OCI-LY3 (cell line): ENCODE results near the gene MUC5B.
"Not testable (repeated sequence)": the region's sequence is repeated elsewhere in the genome, so short reads cannot be mapped to it uniquely, and the experiment has no call there.

ENCODE experiments used
- H2AFZ ChIP-seq: fragments of 200-600, 300-600 bp; shearing (Covaris generic); 2 replicates; pipeline ENCODE4 v1.6.0; 2014; ENCODE audit warnings: antibody characterized with exemption, low read depth, low read length
- H3K27ac ChIP-seq: fragments of 200-600, 300-600 bp; sonication (generic); 2 replicates; pipeline ENCODE4 v1.5.1; 2014; ENCODE audit warnings: mild to moderate bottlenecking, low read length, moderate library complexity, mixed read lengths
- H3K27me3 ChIP-seq: fragments of 200-600, 300-600 bp; sonication (generic); 2 replicates; pipeline ENCODE4 v1.6.1; 2014; ENCODE audit warnings: low read depth, low read length, mixed read lengths
- H3K36me3 ChIP-seq: fragments of 200-600, 300-600 bp; sonication (generic); replicated peaks from 2 replicates; pipeline ENCODE3; 2014; ENCODE audit warnings: low read depth, low read length, mixed read lengths
- H3K4me1 ChIP-seq: fragments of 300-600, 200-600 bp; sonication (generic); 2 replicates; pipeline ENCODE4 v1.6.1; 2014; ENCODE audit warnings: low read length, mixed read lengths
- H3K4me2 ChIP-seq: fragments of 200-600, 300-600 bp; sonication (generic); 2 replicates; pipeline ENCODE4 v1.6.1; 2014; ENCODE audit warnings: low read length, mixed read lengths
- H3K4me3 ChIP-seq: fragments of 300-600, 200-600 bp; sonication (generic); 2 replicates; pipeline ENCODE4 v1.5.1; 2014; ENCODE audit warnings: antibody characterized with exemption, mild to moderate bottlenecking, low read length, moderate library complexity
- H3K79me2 ChIP-seq: fragments of 300-600, 200-600 bp; shearing (Covaris generic); 2 replicates; pipeline ENCODE4 v1.6.1; 2014; ENCODE audit warnings: mild to moderate bottlenecking, low read length, mixed read lengths
- H3K9ac ChIP-seq: fragments of 300-600, 200-600 bp; shearing (Covaris generic); 2 replicates; pipeline ENCODE4 v1.6.0; 2014; ENCODE audit warnings: mild to moderate bottlenecking, low read length, moderate library complexity
- H3K9me3 ChIP-seq: fragments of 200-600, 300-600 bp; shearing (Covaris generic); 2 replicates; pipeline ENCODE4 v1.6.1; 2014; ENCODE audit warnings: low read length, mixed read lengths; ENCODE audit not compliant: insufficient read depth
- H4K20me1 ChIP-seq: fragments of 200-600, 300-600 bp; sonication (generic); 2 replicates; pipeline ENCODE4 v1.6.1; 2016; ENCODE audit warnings: low read length, mixed read lengths; ENCODE audit not compliant: insufficient read depth
- CTCF ChIP-seq: fragments of 200-600, 300-600 bp; sonication (generic); IDR thresholded peaks from 2 replicates; pipeline ENCODE4 v1.5.1; 2014; ENCODE audit warnings: antibody characterized with exemption, low read length, low read depth
- EZH2phosphoT487 ChIP-seq: fragments of 200-600 bp; shearing (Covaris generic); IDR thresholded peaks from 2 replicates; pipeline ENCODE4 v1.6.1; 2018; ENCODE audit warnings: antibody characterized with exemption, mixed run types, low read depth

MUC5B gene

GRCh38 chr11:1239596-1240205 lies 16.8 kb downstream of the MUC5B start:
- H3K9ac ChIP-seq: no peak overlapping the region
- no peaks in the 10 kb centered on the region for H3K36me3 ChIP-seq
- H3K4me1 ChIP-seq: no peaks in the 10 kb centered on the region
- H3K27ac ChIP-seq: no peak overlapping the region
- TF ChIP-seq EZH2phosphoT487 (no peak), CTCF (no peak)
- H2AFZ ChIP-seq: no peak overlapping the region
- no peak overlapping the region for H3K4me2 ChIP-seq
- H3K27me3 ChIP-seq: no peaks in the 10 kb centered on the region
- H3K4me3 ChIP-seq: no peak overlapping the region
- no peaks in the 10 kb centered on the region for H3K79me2 ChIP-seq
- no peaks in the 10 kb centered on the region for H4K20me1 ChIP-seq
- H3K9me3 ChIP-seq: no peaks in the 10 kb centered on the region

GRCh38 chr11:1240771-1241170 lies 17.9 kb downstream of the MUC5B start:
- no peaks in the 10 kb centered on the region for H3K4me1 ChIP-seq
- H3K4me2 ChIP-seq: no peak overlapping the region
- no peak overlapping the region for H3K9ac ChIP-seq
- H3K27me3 ChIP-seq: no peaks in the 10 kb centered on the region
- H3K4me3 ChIP-seq: no peak overlapping the region
- TF ChIP-seq CTCF: no peak
- no peak for TF ChIP-seq EZH2phosphoT487
- H3K79me2 ChIP-seq: no peaks in the 10 kb centered on the region
- H3K9me3 ChIP-seq: no peaks in the 10 kb centered on the region
- H3K27ac ChIP-seq: no peak overlapping the region
- no peaks in the 10 kb centered on the region for H3K36me3 ChIP-seq
- H2AFZ ChIP-seq: no peak overlapping the region
- no peaks in the 10 kb centered on the region for H4K20me1 ChIP-seq

GRCh38 chr11:1241706-1242105 lies 18.8 kb downstream of the MUC5B start:
- Histone ChIP-seq H3K9me3 (no peaks in the 10 kb centered on the region), H3K79me2 (no peaks in the 10 kb centered on the region), H2AFZ (no peak overlapping the region), H3K9ac (no peak overlapping the region), H3K27me3 (no peaks in the 10 kb centered on the region), H3K4me1 (no peaks in the 10 kb centered on the region), H4K20me1 (no peaks in the 10 kb centered on the region), H3K27ac (no peak overlapping the region), H3K4me3 (no peak overlapping the region), H3K4me2 (no peak overlapping the region), H3K36me3 (no peaks in the 10 kb centered on the region)
- TF ChIP-seq EZH2phosphoT487 (no peak), CTCF (no peak)

- no peak overlapping the region for H3K9ac ChIP-seq
- no peaks in the 10 kb centered on the region for H4K20me1 ChIP-seq
- no peaks in the 10 kb centered on the region for H3K27me3 ChIP-seq
- H3K4me1 ChIP-seq: no peaks in the 10 kb centered on the region
- no peaks in the 10 kb centered on the region for H3K36me3 ChIP-seq
- H3K79me2 ChIP-seq: no peaks in the 10 kb centered on the region
- H3K27ac ChIP-seq: no peak overlapping the region
- H2AFZ ChIP-seq: no peak overlapping the region
- no peak overlapping the region for H3K4me2 ChIP-seq
- no peak overlapping the region for H3K4me3 ChIP-seq
- TF ChIP-seq EZH2phosphoT487: no peak
- H3K9me3 ChIP-seq: no peaks in the 10 kb centered on the region
Measured at GRCh38 chr11:1242289-1242688, 19.4 kb downstream of the MUC5B start.

- not testable (repeated sequence) for H3K27me3 ChIP-seq, H3K9ac ChIP-seq, H3K4me3 ChIP-seq
Measured at GRCh38 chr11:1242751-1243150, 19.9 kb downstream of the MUC5B start.

GRCh38 chr11:1243521-1243920 lies 20.7 kb downstream of the MUC5B start:
- not testable (repeated sequence) for H2AFZ ChIP-seq, H3K27ac ChIP-seq, H3K4me2 ChIP-seq, H3K9me3 ChIP-seq, H3K79me2 ChIP-seq, H4K20me1 ChIP-seq, H3K9ac ChIP-seq, H3K36me3 ChIP-seq, H3K4me3 ChIP-seq, H3K4me1 ChIP-seq, H3K27me3 ChIP-seq

More at GRCh38 chr11:1242751-1243150, 19.9 kb downstream of the MUC5B start:
- H2AFZ ChIP-seq, H3K79me2 ChIP-seq, H3K36me3 ChIP-seq, H3K4me1 ChIP-seq, H3K4me2 ChIP-seq, H3K9me3 ChIP-seq, H3K27ac ChIP-seq, H4K20me1 ChIP-seq: not testable (repeated sequence)

GRCh38 chr11:1244557-1244956 lies 21.7 kb downstream of the MUC5B start:
- not testable (repeated sequence) for H3K9me3 ChIP-seq, H3K4me3 ChIP-seq, H3K79me2 ChIP-seq, H3K27me3 ChIP-seq, H3K27ac ChIP-seq, H3K4me2 ChIP-seq, H4K20me1 ChIP-seq, H2AFZ ChIP-seq, H3K9ac ChIP-seq, H3K4me1 ChIP-seq, H3K36me3 ChIP-seq
